NCI-H1417 (cell line): ENCODE measurements around the gene LPP.

ENCODE experiments used
- DNase-seq, 3 experiments: peaks; one replicate each; lab custom pipeline; 2025; lab: John Stamatoyannopoulos, UW

LPP gene

DNA sequence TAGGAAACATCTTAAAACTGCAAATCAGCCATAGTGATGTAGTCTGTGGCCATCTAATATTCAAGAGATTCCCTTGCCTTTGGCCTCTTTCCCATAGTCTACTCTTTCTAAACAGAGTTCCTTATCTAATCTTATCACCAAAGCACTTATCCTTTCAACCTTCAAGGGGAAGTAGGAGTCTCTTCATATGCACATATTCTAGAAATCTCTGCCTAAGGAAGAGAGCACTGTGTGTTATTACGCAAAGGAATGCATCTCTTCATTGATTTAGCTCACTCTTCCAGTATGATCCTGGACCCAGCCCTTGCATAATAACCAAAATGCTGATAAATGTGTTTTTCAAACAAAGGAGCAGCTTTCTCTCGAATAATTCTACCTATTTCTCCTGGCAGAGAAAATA lies 764.1 kb downstream of the LPP start:
- no peak for DNase-seq

- no peak for DNase-seq
Observed at GRCh38 chr3:188923671-188924070, 769.7 kb downstream of the LPP start.

DNA sequence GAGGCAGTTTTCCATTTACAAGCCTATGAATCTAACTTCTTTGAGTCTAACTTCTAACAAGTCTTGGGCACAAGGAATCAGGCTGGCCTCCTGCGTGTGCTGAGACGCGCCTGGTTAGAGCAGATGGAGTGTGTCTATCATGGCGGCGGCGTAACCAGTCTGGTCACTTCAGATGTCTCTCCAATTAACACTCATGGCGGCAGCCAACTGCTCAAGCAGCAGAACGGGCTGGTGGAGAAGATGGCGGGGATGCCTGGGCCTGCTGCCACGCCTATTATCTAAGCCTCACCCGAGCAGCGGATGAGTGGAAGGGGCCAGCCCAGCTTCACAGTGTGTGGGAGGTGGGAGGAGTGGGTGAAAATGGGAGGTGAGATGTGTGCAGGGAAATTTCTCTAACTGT lies 771.4 kb downstream of the LPP start:
- no peak for DNase-seq

DNA sequence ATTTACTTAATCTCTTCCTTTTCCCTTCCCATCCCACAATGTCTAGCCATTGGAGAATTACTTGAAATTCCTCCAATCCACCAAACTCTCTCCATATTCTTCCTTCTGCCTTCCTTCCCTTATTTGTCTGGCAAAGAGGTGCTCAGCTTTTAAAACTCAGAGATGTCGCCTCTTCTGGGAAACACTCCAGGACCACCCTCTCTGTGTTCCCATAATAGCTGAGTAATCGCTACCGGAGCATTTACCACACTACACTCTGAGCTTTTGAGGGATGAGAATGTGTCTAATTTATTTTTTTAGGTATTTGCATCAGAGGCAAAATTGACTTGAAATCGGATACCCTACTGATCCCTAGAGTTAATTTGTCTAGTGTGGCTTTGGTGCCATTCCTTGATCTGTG lies 772.2 kb downstream of the LPP start:
- DNase-seq, result no peak

DNA sequence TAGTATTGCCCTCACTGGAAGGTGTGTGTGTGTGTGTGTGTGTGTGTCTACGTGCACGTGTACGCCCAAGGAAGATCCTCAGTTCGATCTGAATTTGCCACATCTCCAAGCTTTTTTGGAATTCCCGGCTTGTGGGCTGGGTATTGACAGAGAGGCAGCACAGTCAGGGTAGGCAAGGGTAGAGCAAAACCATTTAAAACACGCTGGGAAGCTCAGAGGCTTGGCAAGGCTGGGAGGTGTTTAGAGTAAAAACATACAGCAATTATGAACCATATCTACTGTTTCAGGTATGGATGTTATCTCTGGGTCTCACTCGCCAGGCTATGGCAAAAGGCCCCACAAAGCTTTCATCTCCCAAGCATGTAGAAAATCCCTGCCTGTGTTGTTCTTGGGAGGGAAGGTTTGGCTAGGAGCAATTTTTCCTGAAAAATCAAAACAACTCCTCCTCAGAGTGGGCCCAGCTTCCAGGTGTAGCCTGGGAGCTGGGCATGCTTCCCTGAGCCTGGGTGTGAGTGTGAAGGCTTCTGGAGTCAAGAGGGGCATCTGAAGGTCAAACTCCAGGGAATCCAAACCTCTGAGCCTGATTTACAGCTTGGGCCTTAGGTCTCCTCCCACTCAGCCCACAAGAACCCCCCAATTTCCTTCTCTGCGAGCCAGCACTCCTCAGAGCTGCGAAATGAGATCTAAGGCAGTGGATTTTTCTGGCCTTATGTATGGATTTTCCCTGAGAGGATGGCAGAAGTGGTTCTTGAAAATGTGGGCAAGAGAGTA lies 773.0 kb downstream of the LPP start:
- no peak for DNase-seq

DNA sequence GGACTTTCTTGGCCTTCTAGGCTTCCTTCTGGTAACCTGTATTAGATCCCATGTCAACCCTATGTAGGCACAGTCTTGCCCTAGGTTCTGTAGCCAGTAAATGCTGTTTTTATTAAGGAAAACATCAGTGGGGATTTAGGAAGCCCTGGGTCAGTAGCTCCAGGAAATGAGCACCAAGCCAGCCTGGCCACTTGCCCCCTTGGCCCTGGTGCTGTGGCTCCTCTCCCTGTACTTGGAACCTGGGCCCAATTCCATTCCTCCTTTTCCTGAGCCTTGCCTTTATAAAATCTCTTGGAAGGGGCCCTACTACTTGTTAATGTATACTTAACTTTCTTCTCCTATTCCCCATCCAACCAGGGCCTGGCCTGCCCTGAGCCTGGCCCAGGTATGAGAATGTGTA lies 774.0 kb downstream of the LPP start:
- no peak for DNase-seq

GRCh38 chr3:188929137-188929536 lies 775.2 kb downstream of the LPP start:
- DNase-seq, result peak in 1 of 3 experiments; percentile 39

DNA sequence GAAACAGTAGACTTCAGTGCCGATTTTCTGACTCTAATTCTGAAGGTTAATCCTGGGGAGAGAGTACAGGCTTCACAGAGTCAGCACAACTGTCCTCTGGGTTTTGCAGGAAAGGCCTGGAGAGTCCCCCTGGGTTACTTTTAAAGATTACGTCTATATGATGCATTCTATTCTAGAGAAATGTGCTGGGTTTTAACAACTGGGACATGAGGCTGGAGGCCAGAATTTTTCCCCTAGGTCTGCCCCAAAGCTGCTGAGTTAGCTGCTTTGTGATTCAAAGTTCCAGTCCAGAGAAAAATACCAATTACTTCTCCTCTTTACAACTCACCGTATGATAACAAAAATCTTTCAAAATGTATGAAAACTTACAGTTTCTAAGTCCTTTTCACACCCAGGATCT lies 777.1 kb downstream of the LPP start:
- no peak for DNase-seq

DNA sequence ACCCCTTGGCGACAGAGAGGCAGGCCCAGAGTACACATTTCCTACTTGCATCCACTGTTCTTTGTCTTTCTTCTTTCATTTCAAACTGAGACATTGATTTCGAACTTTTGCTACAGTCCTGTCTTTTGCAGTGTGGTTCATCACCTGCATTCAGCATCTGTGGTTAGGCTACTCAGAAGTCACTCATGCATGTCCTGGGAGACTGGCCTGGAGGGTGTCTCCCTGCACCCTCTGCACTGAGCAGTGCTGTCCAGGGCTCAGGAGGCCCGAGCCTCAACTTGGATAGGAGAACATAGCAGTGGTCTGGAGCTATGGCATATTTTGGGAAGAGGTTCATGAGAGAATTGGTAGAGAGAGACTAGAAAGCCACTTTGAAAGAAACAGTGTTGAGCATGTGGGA lies 777.6 kb downstream of the LPP start:
- DNase-seq, result peak in 1 of 3 experiments; percentile 58

GRCh38 chr3:188934989-188935388 lies 781.0 kb downstream of the LPP start:
- no peak for DNase-seq

GRCh38 chr3:188936597-188937107 lies 782.7 kb downstream of the LPP start:
- no peak for DNase-seq

GRCh38 chr3:188937389-188937788 lies 783.4 kb downstream of the LPP start:
- no peak for DNase-seq

DNA sequence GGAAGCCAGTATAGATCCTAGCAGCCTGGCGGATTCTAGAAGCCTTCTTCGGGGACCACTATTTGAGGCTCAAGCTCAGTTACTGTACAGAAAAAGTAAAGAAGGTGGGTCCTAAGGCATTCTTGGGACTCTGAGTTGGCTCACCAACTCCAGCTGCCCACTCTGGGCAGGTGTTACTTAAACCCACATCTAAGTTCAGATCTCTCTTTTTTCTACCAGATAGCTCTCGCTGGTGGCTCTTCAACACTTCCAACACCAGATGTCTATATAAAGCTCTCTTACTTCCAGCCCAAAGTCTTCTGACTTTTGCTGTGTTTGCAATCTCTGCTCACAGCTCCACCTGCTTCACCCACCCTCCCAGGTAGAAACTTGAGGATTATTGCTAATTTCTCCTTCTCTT lies 785.0 kb downstream of the LPP start:
- DNase-seq, result no peak

- DNase-seq, result no peak
Observed at GRCh38 chr3:188939814-188940572, 786.0 kb downstream of the LPP start.
